Limb (tissue), 2 donors: ENCODE results near the gene FRMPD3.
A peak's percentile ranks its signal among the peaks of the same experiment; 100 is the strongest.

Experiments
- DNase-seq, 2 donors: peaks; one replicate each; pipeline ENCODE4 v3.0.0-alpha.2; 2016; ENCODE audit errors: extremely low spot score in 2 of 2

FRMPD3 gene

GRCh38 chrX:107480272-107480671 lies 30.8 kb downstream of the FRMPD3 start:
- DNase-seq, result no peak

- DNase-seq, result no peak
These were observed 32.6 kb downstream of the FRMPD3 start for GRCh38 chrX:107482046-107482445.

GRCh38 chrX:107484002-107484726 lies 34.7 kb downstream of the FRMPD3 start:
- peak; percentile 27 to 79 for DNase-seq

- DNase-seq, result peak in 1 of 2 donors; percentile 10
These were observed 35.6 kb downstream of the FRMPD3 start for GRCh38 chrX:107485013-107485412.

DNA sequence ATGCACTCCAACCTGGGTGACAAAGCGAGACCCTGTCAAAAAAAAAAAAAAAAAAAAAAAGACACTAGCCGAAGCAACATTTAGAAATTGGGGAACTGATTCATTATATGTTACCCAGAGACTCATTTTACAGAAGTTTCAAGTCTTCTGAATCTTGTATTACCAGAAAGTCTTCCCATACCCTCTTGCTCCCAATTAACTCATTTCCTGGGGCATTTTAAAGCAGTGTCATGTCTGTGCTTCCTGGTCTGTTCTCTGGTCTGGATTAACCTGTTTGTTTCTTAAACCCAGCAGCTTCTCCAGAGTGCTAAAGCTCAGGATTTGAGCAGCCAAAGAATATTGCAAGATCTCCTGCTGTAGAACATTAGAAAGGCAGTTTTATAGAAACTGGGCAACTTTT lies 43.7 kb downstream of the FRMPD3 start:
- no peak for DNase-seq

- no peak for DNase-seq
These were observed 47.3 kb downstream of the FRMPD3 start for GRCh38 chrX:107496786-107497185.
